Testis (tissue), 2 donors: ENCODE measurements around the gene ADGRG7.

Experiments
- CTCF ChIP-seq, 3 experiments: fragments of 450-650 bp in 2 of 3; fragments of 200-600 bp in 1 of 3; sonication (generic) in 1 of 3; IDR thresholded peaks; one replicate each; pipeline ENCODE4 v1.5.1; 2016 to 2019; ENCODE audit warnings: antibody characterized with exemption in 3 of 3, mild to moderate bottlenecking in 2 of 3, moderate library complexity in 1 of 3
- POLR2A ChIP-seq: fragments of 450-650 bp; IDR thresholded peaks from one replicate; pipeline ENCODE4 v1.6.1; 2017; ENCODE audit warnings: antibody characterized with exemption, mild to moderate bottlenecking, moderate library complexity

- TF ChIP-seq CTCF (IDR thresholded peaks at IDR 0.05) (no peak), POLR2A (no peak)
These were observed 117.3 kb downstream of the ADGRG7 start for GRCh38 chr3:100726706-100727105.
